ENCODE measurements around the gene CHST3.

Gene CHST3

GRCh38 chr10:71995449-71995848 lies 31.3 kb downstream of the CHST3 start:
- Histone ChIP-seq H3K36me3 (ENCODE audit: insufficient read depth) (no peaks in the 10 kb centered on the region), H3K9ac (no peak overlapping the region), H3K4me1 (ENCODE audit: low read depth, poor library complexity, severe bottlenecking) (no peaks in the 10 kb centered on the region), H3K79me2 (ENCODE audit: insufficient read depth, low read depth) (no peaks in the 10 kb centered on the region), H4K20me1 (ENCODE audit: insufficient read depth) (no peaks in the 10 kb centered on the region), H2AFZ (ENCODE audit: low read depth) (no peak overlapping the region), H3K4me2 (no peak overlapping the region), H3K4me3 (IDR thresholded peaks at IDR 0.05; ENCODE audit: insufficient read depth, low read depth, low read length) (no peak overlapping the region), H3K27me3 (ENCODE audit: insufficient read depth, low read depth) (no peaks in the 10 kb centered on the region), H3K27ac (no peak overlapping the region)
- no peak for TF ChIP-seq CTCF (conservative IDR thresholded peaks at IDR 0.05; ENCODE audit: low read depth, low read length)

- H3K79me2 ChIP-seq (ENCODE audit: insufficient read depth, low read depth), result no peaks in the 10 kb centered on the region
- no peak overlapping the region for H3K9ac ChIP-seq
- H3K4me2 ChIP-seq, result no peak overlapping the region
- H2AFZ ChIP-seq (ENCODE audit: low read depth), result no peak overlapping the region
- H3K27ac ChIP-seq, result no peak overlapping the region
- no peak for TF ChIP-seq CTCF (conservative IDR thresholded peaks at IDR 0.05; ENCODE audit: low read depth, low read length)
- no peaks in the 10 kb centered on the region for H3K36me3 ChIP-seq (ENCODE audit: insufficient read depth)
- H3K4me3 ChIP-seq (IDR thresholded peaks at IDR 0.05; ENCODE audit: insufficient read depth, low read depth, low read length), result no peak overlapping the region
- no peaks in the 10 kb centered on the region for H4K20me1 ChIP-seq (ENCODE audit: insufficient read depth)
- no peaks in the 10 kb centered on the region for H3K27me3 ChIP-seq (ENCODE audit: insufficient read depth, low read depth)
- H3K4me1 ChIP-seq (ENCODE audit: low read depth, poor library complexity, severe bottlenecking), result no peaks in the 10 kb centered on the region
Measured at GRCh38 chr10:71995887-71996575, 31.8 kb downstream of the CHST3 start.

- Histone ChIP-seq H3K4me3 (IDR thresholded peaks at IDR 0.05; ENCODE audit: insufficient read depth, low read depth, low read length) (no peak overlapping the region), H3K79me2 (ENCODE audit: insufficient read depth, low read depth) (no peaks in the 10 kb centered on the region), H3K4me2 (no peak overlapping the region), H2AFZ (ENCODE audit: low read depth) (no peak overlapping the region), H3K9ac (no peak overlapping the region), H3K4me1 (ENCODE audit: low read depth, poor library complexity, severe bottlenecking) (no peaks in the 10 kb centered on the region), H3K27me3 (ENCODE audit: insufficient read depth, low read depth) (no peaks in the 10 kb centered on the region), H4K20me1 (ENCODE audit: insufficient read depth) (no peaks in the 10 kb centered on the region), H3K27ac (no peak overlapping the region), H3K36me3 (ENCODE audit: insufficient read depth) (no peaks in the 10 kb centered on the region)
- no peak for TF ChIP-seq CTCF (conservative IDR thresholded peaks at IDR 0.05; ENCODE audit: low read depth, low read length)
Measured at GRCh38 chr10:71996592-71997371, 32.6 kb downstream of the CHST3 start.

GRCh38 chr10:71998119-71998839 lies 34.1 kb downstream of the CHST3 start:
- Histone ChIP-seq H2AFZ (ENCODE audit: low read depth) (no peak overlapping the region), H3K27me3 (ENCODE audit: insufficient read depth, low read depth) (no peaks in the 10 kb centered on the region), H3K4me3 (IDR thresholded peaks at IDR 0.05; ENCODE audit: insufficient read depth, low read depth, low read length) (no peak overlapping the region), H3K9ac (no peak overlapping the region), H3K4me1 (ENCODE audit: low read depth, poor library complexity, severe bottlenecking) (no peaks in the 10 kb centered on the region), H4K20me1 (ENCODE audit: insufficient read depth) (no peaks in the 10 kb centered on the region), H3K27ac (no peak overlapping the region), H3K4me2 (no peak overlapping the region), H3K36me3 (ENCODE audit: insufficient read depth) (no peaks in the 10 kb centered on the region), H3K79me2 (ENCODE audit: insufficient read depth, low read depth) (no peaks in the 10 kb centered on the region)
- TF ChIP-seq CTCF (conservative IDR thresholded peaks at IDR 0.05; ENCODE audit: low read depth, low read length), result no peak
